ENCODE measurements around the gene ADD2.

DNA sequence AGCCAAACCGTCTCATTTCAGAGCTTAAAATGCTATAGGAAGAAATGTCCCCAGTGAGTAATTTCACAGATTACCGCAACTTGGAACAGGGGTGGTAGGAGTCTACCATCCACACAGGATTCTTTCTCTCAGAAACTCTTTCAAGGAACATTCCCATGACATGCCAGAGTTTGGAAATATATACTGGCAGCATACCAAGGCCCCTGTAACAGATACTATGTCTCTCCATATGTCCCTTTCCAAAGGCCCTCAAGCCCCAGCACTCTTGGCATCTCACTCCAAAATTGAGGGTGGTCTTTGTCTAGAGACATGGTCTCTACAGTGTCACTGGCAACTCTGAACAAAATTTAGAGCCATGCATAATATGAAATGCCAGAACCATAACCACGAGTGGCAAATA lies 11.5 kb upstream of the ADD2 start:
- TF ChIP-seq SNAI2 (CRISPR knock-in tag; IDR thresholded peaks at IDR 0.05) (no peak), ISL1 (CRISPR knock-in tag; IDR thresholded peaks at IDR 0.05) (no peak), RARB (CRISPR knock-in tag; IDR thresholded peaks at IDR 0.05) (no peak), TCF4 (CRISPR knock-in tag; IDR thresholded peaks at IDR 0.05; ENCODE audit: borderline replicate concordance) (no peak), BACH2 (CRISPR knock-in tag; IDR thresholded peaks at IDR 0.05; ENCODE audit: borderline replicate concordance) (no peak), TOX (CRISPR knock-in tag; IDR thresholded peaks at IDR 0.05; ENCODE audit: borderline replicate concordance) (no peak), ZNF8 (CRISPR knock-in tag; IDR thresholded peaks at IDR 0.05) (no peak)
- TF ChIP-seq, protein P1, sequence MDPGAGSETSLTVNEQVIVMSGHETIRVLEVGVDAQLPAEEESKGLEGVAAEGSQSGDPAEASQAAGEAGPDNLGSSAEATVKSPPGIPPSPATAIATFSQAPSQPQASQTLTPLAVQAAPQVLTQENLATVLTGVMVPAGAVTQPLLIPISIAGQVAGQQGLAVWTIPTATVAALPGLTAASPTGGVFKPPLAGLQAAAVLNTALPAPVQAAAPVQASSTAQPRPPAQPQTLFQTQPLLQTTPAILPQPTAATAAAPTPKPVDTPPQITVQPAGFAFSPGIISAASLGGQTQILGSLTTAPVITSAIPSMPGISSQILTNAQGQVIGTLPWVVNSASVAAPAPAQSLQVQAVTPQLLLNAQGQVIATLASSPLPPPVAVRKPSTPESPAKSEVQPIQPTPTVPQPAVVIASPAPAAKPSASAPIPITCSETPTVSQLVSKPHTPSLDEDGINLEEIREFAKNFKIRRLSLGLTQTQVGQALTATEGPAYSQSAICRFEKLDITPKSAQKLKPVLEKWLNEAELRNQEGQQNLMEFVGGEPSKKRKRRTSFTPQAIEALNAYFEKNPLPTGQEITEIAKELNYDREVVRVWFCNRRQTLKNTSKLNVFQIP (CRISPR knock-in tag; IDR thresholded peaks at IDR 0.05; ENCODE audit: borderline replicate concordance, low read depth) = no peak
- TF ChIP-seq, protein P2, sequence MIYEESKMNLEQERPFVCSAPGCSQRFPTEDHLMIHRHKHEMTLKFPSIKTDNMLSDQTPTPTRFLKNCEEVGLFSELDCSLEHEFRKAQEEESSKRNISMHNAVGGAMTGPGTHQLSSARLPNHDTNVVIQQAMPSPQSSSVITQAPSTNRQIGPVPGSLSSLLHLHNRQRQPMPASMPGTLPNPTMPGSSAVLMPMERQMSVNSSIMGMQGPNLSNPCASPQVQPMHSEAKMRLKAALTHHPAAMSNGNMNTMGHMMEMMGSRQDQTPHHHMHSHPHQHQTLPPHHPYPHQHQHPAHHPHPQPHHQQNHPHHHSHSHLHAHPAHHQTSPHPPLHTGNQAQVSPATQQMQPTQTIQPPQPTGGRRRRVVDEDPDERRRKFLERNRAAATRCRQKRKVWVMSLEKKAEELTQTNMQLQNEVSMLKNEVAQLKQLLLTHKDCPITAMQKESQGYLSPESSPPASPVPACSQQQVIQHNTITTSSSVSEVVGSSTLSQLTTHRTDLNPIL (CRISPR knock-in tag; IDR thresholded peaks at IDR 0.05; ENCODE audit: low read depth) = no peak
- TF ChIP-seq, protein P3, sequence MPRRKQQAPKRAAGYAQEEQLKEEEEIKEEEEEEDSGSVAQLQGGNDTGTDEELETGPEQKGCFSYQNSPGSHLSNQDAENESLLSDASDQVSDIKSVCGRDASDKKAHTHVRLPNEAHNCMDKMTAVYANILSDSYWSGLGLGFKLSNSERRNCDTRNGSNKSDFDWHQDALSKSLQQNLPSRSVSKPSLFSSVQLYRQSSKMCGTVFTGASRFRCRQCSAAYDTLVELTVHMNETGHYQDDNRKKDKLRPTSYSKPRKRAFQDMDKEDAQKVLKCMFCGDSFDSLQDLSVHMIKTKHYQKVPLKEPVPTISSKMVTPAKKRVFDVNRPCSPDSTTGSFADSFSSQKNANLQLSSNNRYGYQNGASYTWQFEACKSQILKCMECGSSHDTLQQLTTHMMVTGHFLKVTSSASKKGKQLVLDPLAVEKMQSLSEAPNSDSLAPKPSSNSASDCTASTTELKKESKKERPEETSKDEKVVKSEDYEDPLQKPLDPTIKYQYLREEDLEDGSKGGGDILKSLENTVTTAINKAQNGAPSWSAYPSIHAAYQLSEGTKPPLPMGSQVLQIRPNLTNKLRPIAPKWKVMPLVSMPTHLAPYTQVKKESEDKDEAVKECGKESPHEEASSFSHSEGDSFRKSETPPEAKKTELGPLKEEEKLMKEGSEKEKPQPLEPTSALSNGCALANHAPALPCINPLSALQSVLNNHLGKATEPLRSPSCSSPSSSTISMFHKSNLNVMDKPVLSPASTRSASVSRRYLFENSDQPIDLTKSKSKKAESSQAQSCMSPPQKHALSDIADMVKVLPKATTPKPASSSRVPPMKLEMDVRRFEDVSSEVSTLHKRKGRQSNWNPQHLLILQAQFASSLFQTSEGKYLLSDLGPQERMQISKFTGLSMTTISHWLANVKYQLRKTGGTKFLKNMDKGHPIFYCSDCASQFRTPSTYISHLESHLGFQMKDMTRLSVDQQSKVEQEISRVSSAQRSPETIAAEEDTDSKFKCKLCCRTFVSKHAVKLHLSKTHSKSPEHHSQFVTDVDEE (CRISPR knock-in tag; IDR thresholded peaks at IDR 0.05) = no peak
- TF ChIP-seq, protein P4, sequence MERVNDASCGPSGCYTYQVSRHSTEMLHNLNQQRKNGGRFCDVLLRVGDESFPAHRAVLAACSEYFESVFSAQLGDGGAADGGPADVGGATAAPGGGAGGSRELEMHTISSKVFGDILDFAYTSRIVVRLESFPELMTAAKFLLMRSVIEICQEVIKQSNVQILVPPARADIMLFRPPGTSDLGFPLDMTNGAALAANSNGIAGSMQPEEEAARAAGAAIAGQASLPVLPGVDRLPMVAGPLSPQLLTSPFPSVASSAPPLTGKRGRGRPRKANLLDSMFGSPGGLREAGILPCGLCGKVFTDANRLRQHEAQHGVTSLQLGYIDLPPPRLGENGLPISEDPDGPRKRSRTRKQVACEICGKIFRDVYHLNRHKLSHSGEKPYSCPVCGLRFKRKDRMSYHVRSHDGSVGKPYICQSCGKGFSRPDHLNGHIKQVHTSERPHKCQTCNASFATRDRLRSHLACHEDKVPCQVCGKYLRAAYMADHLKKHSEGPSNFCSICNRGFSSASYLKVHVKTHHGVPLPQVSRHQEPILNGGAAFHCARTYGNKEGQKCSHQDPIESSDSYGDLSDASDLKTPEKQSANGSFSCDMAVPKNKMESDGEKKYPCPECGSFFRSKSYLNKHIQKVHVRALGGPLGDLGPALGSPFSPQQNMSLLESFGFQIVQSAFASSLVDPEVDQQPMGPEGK (CRISPR knock-in tag; IDR thresholded peaks at IDR 0.05; ENCODE audit: borderline replicate concordance) = no peak

All from SK-N-SH treated with all-trans-retinoic acid at 6 μM for 48 hours (cell line).